Kidney glomerular epithelial cell (primary cell): ENCODE measurements around the gene SOD2.
A peak's percentile ranks its signal among the peaks of the same experiment; 100 is the strongest.
"Not testable (repeated sequence)": the region's sequence is repeated elsewhere in the genome, so short reads cannot be mapped to it uniquely, and the experiment has no call there.

Source experiments
- DNase-seq: peaks from one replicate; lab custom pipeline; 2025; lab: John Stamatoyannopoulos, UW

The SOD2 gene

GRCh38 chr6:159682810-159683209 lies 10.2 kb downstream of the SOD2 start:
- no peak for DNase-seq

GRCh38 chr6:159682295-159682694 lies 10.7 kb downstream of the SOD2 start:
- no peak for DNase-seq

GRCh38 chr6:159681191-159681880 lies 11.7 kb downstream of the SOD2 start:
- no peak for DNase-seq

GRCh38 chr6:159680104-159680503 lies 12.9 kb downstream of the SOD2 start:
- no peak for DNase-seq

GRCh38 chr6:159679091-159680077 lies 13.7 kb downstream of the SOD2 start:
- peak; percentile 11 for DNase-seq

- DNase-seq, result no peak
Observed at GRCh38 chr6:159678574-159678973, 14.5 kb downstream of the SOD2 start.

- no peak for DNase-seq
Observed at GRCh38 chr6:159677506-159678165, 15.4 kb downstream of the SOD2 start.

GRCh38 chr6:159676890-159677505 lies 16.0 kb downstream of the SOD2 start:
- DNase-seq, result no peak

GRCh38 chr6:159676236-159676635 lies 16.8 kb downstream of the SOD2 start:
- not testable (repeated sequence) for DNase-seq

GRCh38 chr6:159665868-159666635 lies 27.0 kb downstream of the SOD2 start:
- no peak for DNase-seq

- DNase-seq, result not testable (repeated sequence)
Observed at GRCh38 chr6:159663368-159663889, 29.6 kb downstream of the SOD2 start.

GRCh38 chr6:159661977-159662376 lies 31.1 kb downstream of the SOD2 start:
- DNase-seq, result not testable (repeated sequence)

- DNase-seq, result no peak
Observed at GRCh38 chr6:159655409-159655988, 37.5 kb downstream of the SOD2 start.

- peak; percentile 46 for DNase-seq
Observed at GRCh38 chr6:159654483-159655098, 38.5 kb downstream of the SOD2 start.

- no peak for DNase-seq
Observed at GRCh38 chr6:159650314-159650713, 42.7 kb downstream of the SOD2 start.

GRCh38 chr6:159649441-159649840 lies 43.6 kb downstream of the SOD2 start:
- no peak for DNase-seq

GRCh38 chr6:159646733-159647132 lies 46.3 kb downstream of the SOD2 start:
- DNase-seq, result peak; percentile 18

GRCh38 chr6:159646116-159646515 lies 46.9 kb downstream of the SOD2 start:
- no peak for DNase-seq

GRCh38 chr6:159645640-159646039 lies 47.4 kb downstream of the SOD2 start:
- DNase-seq, result no peak
